GM18508 (cell line): ENCODE data around the gene NEGR1.
"Not testable (repeated sequence)": the region's sequence is repeated elsewhere in the genome, so short reads cannot be mapped to it uniquely, and the experiment has no call there.

Experiments
- ATAC-seq: cut with Tn5 transposase; IDR thresholded peaks from one replicate; pipeline ENCODE4 v1.9.1; 2021; ENCODE audit warnings: moderate number of reproducible peaks; ENCODE audit not compliant: insufficient read depth, unreplicated experiment

NEGR1 gene

DNA sequence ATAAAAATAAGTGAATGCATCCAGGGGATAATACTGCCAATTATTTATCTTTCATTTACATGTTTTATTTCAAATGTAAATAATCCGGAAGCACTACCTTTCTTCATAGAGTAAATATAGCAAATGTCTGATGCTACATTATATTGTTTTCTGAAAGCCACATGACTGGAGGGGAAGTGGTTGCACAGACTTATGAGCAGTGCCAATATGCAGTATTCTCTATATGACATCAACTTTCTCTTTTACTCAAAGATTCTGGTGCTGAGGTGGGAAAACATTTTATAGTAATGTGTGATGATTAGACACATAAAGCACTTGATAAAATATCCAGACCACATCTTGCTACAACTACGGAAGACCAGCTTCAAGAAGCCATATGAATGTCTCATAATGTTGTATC, 314.7 kb downstream of the NEGR1 start:
- no peak for ATAC-seq

DNA sequence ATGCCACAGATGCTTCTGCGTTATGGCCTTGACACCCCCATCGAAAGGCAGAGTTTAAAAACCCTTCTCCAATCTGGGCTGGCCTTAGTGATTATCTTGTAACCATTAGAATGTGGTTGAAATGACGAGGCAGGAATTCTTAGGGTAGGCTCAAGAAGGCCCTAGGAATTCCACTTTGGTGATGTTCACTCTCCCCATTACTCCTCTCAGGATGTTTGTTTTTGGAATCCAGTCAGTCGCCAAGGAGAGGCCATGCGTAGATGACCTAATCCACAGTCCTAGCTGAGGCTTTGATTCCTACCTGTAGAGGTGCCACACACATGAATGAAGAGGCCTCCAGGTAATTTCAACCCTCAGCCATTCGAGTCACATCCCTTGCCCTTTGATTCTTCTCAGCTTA, 318.2 kb downstream of the NEGR1 start:
- no peak for ATAC-seq

DNA sequence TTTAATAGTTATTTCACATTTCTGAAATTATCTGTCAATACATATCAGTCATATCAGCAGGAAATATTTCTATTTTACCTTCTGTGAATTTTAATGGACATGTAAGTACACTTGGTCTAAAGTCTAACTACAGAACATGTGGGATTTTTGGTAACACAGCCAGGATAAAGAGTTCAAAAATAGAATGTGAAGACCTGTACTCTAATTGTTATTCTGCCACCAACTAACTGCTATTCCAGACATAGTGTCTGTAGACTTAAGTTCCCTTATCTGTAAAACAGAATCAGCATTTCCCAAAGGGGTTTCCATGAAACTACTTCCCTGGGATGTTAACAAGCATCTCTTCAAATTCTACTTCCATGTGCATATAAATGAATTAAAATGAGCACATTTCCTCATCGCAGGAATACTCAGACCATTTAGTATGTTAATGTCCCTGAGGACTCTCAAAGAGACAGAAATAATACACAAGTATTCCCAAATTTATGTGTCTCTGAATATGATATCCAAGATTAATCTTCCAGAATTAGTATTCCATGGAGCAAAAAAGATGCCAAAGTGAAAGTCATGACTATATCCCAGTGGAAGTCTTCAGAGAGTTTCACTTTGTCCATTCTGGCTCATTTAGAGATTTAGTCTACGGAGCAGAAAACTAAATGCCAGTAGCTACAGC, 325.6 kb downstream of the NEGR1 start:
- ATAC-seq, result no peak

DNA sequence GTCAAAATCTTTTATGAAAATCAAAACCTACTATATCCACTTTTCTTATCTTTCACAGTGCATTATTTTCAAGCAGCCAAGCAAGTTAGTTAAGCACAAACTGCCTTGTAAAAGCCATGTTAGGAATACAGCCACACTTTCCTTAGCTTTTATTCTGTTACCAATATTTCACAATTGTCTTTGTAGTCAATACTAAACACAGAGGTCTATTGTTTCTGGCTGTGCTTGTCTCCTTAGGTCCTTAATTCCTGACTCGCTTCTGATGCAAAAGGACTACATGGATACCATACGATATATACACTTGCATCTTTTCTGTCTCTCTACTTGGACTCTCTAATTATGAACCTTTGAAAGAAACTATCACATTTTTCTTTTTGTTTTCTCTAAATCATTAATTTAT, 331.8 kb downstream of the NEGR1 start:
- ATAC-seq, result no peak

DNA sequence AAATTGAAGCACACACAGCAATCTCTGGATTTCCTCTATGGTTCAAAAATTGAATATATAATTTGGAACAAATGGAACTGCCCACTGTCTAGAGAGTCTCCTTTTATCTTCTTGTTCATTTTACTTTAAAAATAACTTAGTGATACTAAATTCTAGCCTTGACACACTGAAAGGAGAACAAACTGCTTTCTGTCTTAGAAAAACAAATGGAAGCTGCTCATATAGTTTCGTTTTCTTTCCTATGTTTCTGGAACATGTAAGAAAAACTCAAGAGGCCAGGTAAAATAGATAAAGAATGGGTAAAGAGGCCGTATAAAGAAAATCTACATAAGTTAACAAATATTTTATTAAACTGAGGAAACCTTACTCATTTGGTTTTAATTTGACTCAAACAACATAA, 332.7 kb downstream of the NEGR1 start:
- ATAC-seq, result no peak

DNA sequence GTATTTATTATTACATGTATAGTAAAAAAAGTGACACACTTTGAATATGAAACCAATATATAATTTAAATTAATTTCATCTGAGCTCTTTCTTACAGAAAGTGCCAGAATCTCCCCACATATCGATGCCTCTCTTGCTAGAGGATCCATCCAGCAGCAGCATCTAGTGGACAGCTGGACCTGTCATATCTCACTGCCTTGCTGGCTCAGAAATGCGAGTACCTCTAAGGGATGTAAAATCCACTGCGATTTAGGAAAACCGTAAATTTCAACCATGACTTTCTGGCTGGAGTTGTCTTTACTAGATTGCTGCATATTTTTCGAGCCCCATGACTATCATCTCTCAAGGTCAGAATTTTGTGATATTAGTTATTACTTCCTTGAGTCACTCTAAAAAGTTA, 333.8 kb downstream of the NEGR1 start:
- ATAC-seq, result no peak

DNA sequence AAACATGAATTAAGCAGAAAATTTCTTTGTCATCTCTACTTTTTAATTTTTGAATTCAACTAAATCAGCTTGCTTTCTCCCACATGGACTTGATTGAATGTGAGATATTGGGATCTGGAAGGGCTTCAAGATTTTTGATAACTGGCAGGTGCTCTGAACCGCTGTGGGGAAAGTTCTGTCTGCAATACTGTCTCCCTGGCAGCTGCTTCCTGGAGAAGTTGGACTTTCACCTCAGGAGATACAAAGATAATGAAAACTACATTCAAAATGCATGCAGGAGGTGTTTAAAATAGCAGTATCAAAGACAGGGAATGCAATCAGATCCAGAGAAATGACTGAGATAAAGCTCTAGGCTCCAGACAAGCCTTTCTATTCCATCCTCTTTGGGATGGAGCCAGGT, 338.3 kb downstream of the NEGR1 start:
- no peak for ATAC-seq

DNA sequence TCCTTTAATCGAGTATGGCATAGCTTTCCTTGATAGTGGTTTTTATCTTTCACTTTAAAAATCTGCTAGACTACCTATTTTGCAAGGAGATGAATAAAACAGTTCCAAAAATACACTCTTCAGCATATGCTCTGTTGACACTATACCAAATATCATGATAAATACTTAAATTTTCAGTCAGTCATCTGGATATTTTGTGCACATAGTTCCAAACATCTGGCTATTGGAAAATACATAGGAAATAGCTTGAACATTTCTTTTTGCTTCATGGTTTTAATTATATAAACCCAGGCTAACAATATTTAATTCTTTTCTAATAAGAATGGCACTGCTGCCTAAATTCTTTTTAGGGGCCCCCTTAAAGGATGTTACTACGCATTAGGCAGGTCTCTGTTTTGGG, 342.1 kb downstream of the NEGR1 start:
- ATAC-seq, result no peak

DNA sequence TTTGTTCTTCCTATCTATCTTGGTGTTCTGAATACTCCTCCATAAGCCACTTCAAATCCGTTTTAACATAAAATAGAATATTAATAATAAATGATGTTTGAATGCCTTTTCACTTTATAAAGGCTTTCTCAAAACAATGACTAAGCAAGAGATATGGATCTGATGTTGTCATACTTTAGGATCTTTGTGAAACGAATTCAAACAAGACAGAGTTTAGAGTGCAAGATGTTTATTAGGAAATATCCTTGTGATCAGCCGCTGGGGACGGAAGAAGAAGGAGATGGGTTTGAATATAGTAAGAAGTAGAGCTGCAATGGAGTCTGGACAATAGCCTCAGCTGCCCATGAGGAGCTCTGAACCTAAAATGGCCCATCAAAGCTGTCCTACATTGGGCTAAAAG, 351.8 kb downstream of the NEGR1 start:
- no peak for ATAC-seq

DNA sequence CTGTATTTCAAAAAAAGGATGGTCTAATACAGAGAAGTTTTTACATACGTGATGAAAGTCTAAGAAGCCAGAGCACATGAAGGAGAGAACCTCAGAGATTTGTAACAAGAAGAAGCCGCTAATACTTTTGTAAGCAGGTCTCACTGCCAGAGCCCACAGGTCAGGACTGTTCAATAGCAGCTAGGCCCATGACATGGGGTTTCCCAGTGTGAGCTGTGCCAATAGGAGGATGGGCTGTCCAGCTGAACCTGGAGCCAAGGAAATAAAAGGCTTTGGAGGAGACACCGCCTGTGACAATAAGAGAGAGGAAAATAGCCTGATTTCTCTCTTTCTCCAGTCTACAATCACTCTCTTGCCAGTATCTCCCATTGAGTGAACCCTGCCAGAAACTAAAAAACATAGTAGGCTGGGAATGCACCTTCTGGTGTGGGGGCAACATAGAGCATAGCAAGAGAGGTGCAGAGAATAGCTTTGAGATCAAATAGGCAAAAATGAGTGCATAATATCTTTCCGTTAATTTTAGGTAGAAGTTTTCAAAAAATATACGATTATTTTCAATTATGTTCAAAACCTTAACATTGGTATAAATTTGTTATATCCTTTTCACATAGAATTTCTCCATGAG, 360.3 kb downstream of the NEGR1 start:
- no peak for ATAC-seq

DNA sequence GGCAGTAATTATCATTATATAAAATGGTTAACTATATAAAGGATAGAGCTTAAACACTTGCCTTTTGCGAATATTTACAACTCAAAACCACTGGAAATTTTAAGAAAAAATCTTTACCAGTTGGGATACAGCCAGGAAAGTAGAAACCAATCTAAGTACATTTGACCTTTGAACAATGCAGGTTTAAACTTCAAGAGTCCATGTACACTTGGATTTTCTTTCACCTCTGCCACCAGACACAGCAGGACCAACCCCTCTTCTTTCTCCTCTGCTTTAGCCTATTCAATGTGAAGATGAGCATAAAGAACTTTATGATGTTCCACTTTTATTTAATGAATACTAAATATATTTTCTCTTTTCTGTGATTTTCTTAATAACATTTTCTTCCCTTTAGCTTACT, 361.1 kb downstream of the NEGR1 start:
- ATAC-seq, result no peak

DNA sequence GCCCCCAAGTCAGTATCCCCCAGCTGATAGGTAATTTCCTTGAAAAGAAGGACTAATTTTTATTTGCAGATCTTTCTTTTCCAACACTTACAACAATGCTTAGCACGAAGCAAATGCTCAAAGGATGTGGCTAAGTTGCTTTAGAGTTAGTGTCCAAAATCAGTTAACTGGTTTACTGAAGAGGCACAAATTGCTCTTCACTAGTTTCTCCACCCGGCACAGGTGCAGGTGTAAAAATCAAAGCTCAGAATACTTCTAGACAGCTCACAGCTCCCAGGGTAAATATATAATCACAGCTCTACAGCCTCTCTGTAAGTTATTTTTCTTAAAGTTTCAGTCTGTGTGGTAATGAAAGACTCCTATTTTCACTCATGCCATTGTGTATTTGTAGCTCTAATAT, 361.8 kb downstream of the NEGR1 start:
- no peak for ATAC-seq

DNA sequence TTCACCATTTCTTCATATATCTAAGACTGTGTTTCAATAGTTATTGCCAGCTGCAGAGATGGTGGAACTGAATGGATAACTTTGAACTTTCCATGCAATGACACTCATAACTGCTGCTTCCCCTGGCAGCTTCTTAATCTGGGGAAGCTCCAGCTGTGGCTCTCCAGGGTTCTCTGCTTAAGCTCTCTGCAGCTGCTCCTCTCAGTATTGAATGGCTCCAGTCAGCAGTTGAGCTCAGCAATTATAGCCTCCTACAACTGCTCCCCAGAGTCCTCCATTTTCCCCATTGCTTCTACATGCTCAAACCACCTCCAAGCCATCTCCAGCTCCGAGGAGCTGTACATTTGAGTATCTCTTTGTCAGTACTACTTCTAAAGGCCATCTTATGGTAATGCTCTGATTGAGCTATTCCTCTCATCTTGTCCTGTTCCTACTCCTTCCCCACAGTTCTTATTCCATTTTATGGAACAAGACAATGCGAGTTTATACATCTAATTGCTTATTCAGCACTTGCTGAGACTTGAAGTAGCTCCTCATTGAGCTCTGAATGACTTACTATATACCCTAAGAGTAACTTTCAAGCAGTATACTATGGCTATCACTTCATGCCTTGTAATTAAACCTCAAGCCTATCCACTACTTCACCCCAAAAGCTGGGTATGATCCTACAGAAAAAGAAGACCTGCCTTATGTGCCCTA, 362.4 kb downstream of the NEGR1 start:
- no peak for ATAC-seq

DNA sequence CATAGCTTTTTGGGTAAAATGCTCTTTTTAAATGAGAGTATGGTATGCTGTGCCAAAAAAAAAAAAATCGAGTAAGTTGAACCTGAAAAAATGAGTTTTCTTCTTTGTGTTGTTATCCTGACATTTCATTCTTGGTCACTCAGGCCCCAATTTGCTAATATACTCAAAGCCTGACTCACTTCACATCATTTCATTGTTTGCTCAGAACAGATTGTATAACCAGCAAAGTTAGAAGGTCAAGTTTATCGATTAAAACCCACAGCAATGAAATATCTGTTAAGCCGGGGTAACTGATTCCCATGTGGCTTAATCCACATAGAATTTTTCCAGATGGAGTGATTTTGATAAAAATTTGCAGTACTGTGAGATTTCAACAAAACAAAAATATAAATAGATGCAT, 363.7 kb downstream of the NEGR1 start:
- ATAC-seq, result no peak

DNA sequence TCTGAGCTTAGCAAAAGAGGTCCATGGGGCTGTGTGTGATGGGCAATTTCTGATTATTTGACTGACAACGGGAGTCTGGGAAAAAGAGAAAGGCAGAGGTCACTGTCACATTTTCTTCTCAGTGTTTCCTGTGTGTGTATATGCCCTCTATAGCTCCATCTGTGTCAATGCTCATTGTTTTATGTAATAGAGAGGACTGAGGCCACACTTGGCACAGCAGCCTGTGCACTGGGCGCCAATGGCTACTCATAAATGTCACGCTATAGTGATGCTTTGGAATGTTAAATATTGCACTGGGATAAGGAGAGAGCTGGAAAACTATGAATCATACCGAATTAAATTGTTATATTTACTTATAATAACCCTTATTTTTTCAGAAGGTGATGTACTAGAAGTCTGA, 365.4 kb downstream of the NEGR1 start:
- no peak for ATAC-seq

DNA sequence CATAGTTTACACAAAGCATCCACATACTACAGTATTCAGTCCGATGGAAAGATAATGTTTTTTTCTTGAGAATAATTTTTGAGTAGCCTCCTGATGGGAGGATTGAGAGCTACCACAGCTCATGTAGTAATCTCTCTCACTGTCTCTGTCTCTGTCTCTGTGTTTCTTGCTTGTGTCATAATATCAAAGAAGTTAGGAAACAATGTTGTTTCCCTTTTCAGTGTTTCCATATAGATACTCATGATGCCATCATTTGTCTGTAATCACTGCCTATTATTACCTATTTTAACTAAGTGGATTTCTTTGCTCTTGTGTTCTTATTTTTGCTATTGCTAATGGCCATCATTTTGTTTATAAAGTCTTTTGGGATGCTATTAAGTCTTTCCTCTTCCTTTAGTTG, 367.7 kb downstream of the NEGR1 start:
- ATAC-seq, result no peak

DNA sequence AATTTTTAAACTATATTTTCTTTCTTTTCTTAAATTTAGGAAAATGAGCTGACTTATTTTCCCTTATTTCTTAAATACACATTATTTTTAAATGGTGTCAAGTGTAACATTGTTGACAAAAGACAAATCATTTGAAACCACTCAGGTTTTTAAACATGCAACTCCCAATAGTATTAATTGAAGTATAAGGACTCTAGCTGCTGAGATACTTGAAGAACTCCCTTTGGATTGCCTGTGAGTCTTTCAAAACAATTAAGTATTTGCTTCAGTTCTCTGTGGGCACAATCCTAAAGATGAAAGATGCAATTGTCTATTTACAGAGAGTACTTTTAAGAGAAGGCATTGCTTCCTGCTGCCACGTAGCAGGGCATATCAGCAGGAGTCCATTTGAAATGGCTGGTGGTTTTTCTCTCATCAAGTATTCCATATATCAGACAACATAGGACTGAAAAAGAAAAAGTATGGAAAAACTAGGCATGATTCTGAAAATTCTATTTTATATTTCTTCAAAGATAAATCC, 373.4 kb downstream of the NEGR1 start:
- ATAC-seq, result no peak

DNA sequence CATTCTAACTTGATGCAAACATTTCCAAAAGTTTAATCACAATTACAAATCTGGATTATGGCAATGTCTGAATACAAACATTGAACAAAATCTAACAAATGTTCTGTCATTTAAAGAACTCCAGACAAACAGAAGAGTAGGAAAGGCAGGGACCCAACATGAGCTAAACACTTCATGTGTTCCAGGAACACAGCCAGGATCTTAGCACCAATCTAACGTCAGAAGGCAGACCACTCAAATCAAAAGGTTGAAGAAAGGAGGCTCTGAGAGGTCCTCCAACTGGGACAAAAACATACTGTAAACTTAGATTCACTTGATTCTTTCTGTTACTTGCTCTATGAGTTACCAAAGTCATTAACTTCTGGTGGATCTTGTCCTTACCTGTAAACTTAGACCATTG, 374.0 kb downstream of the NEGR1 start:
- ATAC-seq, result no peak

DNA sequence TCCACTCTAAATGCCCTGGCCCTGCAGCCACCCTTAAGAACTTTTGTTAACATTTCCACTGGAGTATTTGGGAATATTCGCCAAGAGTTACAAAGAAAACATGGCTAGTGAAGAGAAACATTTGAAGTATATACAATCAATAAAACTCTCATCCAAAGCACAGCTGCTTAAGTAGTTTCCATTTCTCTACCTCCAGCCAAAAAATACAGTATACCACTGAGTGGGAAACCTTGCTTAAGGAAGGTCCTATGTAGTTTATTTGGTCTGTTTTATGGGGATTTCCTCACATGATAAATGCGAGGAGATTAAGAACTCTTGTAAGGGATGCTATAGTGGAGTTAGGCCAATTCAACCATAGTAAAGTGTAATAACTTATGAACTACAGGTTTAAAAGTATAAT, 382.5 kb downstream of the NEGR1 start:
- ATAC-seq, result no peak

DNA sequence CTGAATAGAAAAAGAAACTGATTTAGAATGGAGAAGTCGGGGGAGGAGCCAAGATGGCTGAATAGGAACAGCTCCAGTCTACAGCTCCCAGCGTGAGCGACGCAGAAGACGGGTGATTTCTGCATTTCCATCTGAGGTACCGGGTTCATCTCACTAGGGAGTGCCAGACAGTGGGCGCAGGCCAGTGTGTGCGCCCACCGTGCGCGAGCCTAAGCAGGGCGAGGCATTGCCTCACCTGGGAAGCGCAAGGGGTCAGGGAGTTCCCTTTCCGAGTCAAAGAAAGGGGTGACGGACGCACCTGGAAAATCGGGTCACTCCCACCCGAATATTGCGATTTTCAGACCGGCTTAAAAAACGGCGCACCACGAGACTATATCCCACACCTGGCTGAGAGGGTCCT, 394.2 kb downstream of the NEGR1 start:
- not testable (repeated sequence) for ATAC-seq

DNA sequence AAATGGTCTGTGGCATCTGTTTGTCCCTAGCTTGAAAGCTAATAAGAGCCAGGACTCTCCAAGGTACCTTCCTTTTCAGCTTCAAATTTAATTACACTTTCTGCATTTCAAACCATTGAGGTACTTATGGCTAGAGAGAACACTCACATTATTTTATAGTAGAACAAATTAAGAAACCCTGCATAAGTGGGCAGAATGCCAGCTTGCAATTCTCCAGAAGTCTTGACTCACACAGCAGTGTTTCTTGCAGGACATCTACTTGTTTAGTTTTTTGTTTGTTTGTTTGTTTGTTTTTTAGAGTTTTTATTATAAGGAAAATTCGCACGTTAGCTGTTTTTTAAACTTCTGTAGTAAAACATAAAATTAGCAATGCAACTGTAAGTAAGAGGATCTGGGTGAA, 397.2 kb downstream of the NEGR1 start:
- ATAC-seq, result no peak

DNA sequence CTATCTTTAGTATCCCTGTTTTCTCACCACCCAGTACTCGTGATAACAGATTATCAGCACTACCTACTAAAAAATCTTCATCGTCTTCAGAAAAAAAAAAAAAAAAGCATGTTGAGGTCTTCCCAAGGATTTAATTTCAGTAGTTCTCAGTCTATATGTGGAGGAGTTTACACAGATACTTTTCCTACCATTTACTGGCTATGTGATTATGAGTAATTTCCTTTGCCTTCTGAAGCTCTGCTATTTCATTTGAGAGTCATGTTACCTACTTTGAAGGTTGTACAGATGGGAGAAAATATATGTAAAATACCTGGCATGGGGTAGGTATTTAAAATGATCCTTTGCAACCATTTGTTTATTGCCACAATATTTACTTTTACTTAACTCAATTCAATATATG, 399.7 kb downstream of the NEGR1 start:
- ATAC-seq, result no peak
